ENCODE measurements around the gene SPINK8. TPM values are rescaled to one million over a fixed set of nuclear protein-coding genes. Genes with fewer than 3 reads are reported as not detected.
"Not testable (repeated sequence)": the region's sequence is repeated elsewhere in the genome, so short reads cannot be mapped to it uniquely, and the experiment has no call there.

The SPINK8 gene
- total RNA-seq: not detected

GRCh38 chr3:48333346-48334245 is at the start of gene SPINK8:
Gene SPINK8, minus strand, starts transcription at chr3:48333661. Its CDS starts 5,320 bp downstream, at chr3:48328341.
- not testable (repeated sequence) for DNase-seq, H3K27ac ChIP-seq, H3K27me3 ChIP-seq, H3K4me1 ChIP-seq, H3K9me3 ChIP-seq, H3K36me3 ChIP-seq, H3K4me3 ChIP-seq

GRCh38 chr3:48372862-48373435 is 39.5 kb upstream of the SPINK8 start:
- Histone ChIP-seq H3K4me3 (no peak overlapping the region), H3K27me3 (no peaks in the 10 kb centered on the region), H3K36me3 (no peaks in the 10 kb centered on the region), H3K9me3 (no peaks in the 10 kb centered on the region), H3K4me1 (no peaks in the 10 kb centered on the region), H3K27ac (no peak overlapping the region)
- no peak for DNase-seq
- TF ChIP-seq CTCF (IDR thresholded peaks at IDR 0.05) (no peak), POLR2A (IDR thresholded peaks at IDR 0.05) (no peak)

- Histone ChIP-seq H3K27ac (no peak overlapping the region), H3K9me3 (no peaks in the 10 kb centered on the region), H3K4me1 (no peaks in the 10 kb centered on the region), H3K36me3 (no peaks in the 10 kb centered on the region), H3K27me3 (no peaks in the 10 kb centered on the region), H3K4me3 (no peak overlapping the region)
- no peak for DNase-seq
- TF ChIP-seq POLR2A (IDR thresholded peaks at IDR 0.05) (no peak), CTCF (IDR thresholded peaks at IDR 0.05) (no peak)
Measured at GRCh38 chr3:48372377-48372770, 38.9 kb upstream of the SPINK8 start.

GRCh38 chr3:48371651-48372376 is 38.4 kb upstream of the SPINK8 start, which contains the start of gene FBXW12:
Gene FBXW12, plus strand, starts transcription at chr3:48372219. Its CDS starts 549 bp downstream, at chr3:48372768.
- no peak within 1 kb of the TSS for H3K27ac ChIP-seq
- H3K9me3 ChIP-seq: no peaks in the 10 kb centered on the region
- TF ChIP-seq POLR2A (IDR thresholded peaks at IDR 0.05): no peak
- TF ChIP-seq CTCF (IDR thresholded peaks at IDR 0.05): no peak
- H3K4me1 ChIP-seq: no peaks in the 10 kb centered on the region
- H3K4me3 ChIP-seq: no peak within 1 kb of the TSS
- no peak for DNase-seq
- no peaks in the 10 kb centered on the region for H3K27me3 ChIP-seq
- H3K36me3 ChIP-seq: no peaks in the 10 kb centered on the region

DNA sequence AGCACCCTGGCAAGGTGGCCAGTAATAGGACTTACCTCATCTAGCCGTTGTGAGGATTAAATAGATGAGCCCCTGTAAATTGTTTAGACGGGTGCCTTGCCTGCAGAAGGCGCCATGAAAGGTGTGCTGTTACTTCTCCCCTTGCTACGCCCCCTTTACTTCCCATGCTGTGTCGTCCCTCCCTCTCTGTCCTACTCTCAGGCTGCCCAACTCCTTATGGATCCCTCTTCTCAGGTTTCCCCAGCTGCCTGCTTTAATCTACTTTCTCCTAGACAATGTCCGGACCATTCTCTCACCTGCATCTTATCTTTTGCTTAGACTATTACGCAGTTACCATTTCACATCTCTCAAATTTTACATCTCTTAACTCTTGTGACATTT is 36.9 kb upstream of the SPINK8 start:
- Histone ChIP-seq H3K27ac (no peak overlapping the region), H3K4me3 (no peak overlapping the region)
- DNase-seq: no peak

More for the DNA sequence above, 36.9 kb upstream of the SPINK8 start:
- no peaks in the 10 kb centered on the region for H3K27me3 ChIP-seq
- no peaks in the 10 kb centered on the region for H3K9me3 ChIP-seq
- no peaks in the 10 kb centered on the region for H3K4me1 ChIP-seq
- no peaks in the 10 kb centered on the region for H3K36me3 ChIP-seq
- TF ChIP-seq POLR2A (IDR thresholded peaks at IDR 0.05): no peak
- TF ChIP-seq CTCF (IDR thresholded peaks at IDR 0.05): no peak
